ENCODE data around the gene GRIP2.

Gene GRIP2

GRCh38 chr3:14507305-14507741 is 32.8 kb downstream of the GRIP2 start:
- no peak for TF ChIP-seq CTCF (IDR thresholded peaks at IDR 0.05)
- H3K27ac Mint-ChIP-seq, result no peak overlapping the region
- peaks cover 14% of the 10 kb centered on the region for H3K9me3 Mint-ChIP-seq
- H3K4me1 Mint-ChIP-seq, result peaks cover 15% of the 10 kb centered on the region
- peaks cover 10% of the 10 kb centered on the region for H3K36me3 Mint-ChIP-seq (ENCODE audit: low read depth)
- H3K27me3 Mint-ChIP-seq (ENCODE audit: low read depth, poor library complexity), result peaks cover 24% of the 10 kb centered on the region
- no peak for DNase-seq
- H3K4me3 Mint-ChIP-seq, result no peak overlapping the region

- peaks cover 20% of the 10 kb centered on the region for H3K9me3 Mint-ChIP-seq
- DNase-seq, result no peak
Measured at GRCh38 chr3:14506626-14507304, 33.4 kb downstream of the GRIP2 start.

GRCh38 chr3:14505803-14506500 is 34.2 kb downstream of the GRIP2 start:
- H3K4me3 Mint-ChIP-seq, result no peak overlapping the region
- peaks cover 9% of the 10 kb centered on the region for H3K4me1 Mint-ChIP-seq
- H3K27ac Mint-ChIP-seq, result no peak overlapping the region
- no peak for DNase-seq
- peaks cover 21% of the 10 kb centered on the region for H3K27me3 Mint-ChIP-seq (ENCODE audit: low read depth, poor library complexity)
- no peak for TF ChIP-seq CTCF (IDR thresholded peaks at IDR 0.05)
- peaks cover 12% of the 10 kb centered on the region for H3K36me3 Mint-ChIP-seq (ENCODE audit: low read depth)
- H3K9me3 Mint-ChIP-seq, result peaks cover 28% of the 10 kb centered on the region

More at GRCh38 chr3:14506626-14507304, 33.4 kb downstream of the GRIP2 start:
- H3K27me3 Mint-ChIP-seq (ENCODE audit: low read depth, poor library complexity), result peaks cover 22% of the 10 kb centered on the region
- H3K27ac Mint-ChIP-seq, result no peak overlapping the region
- peaks cover 10% of the 10 kb centered on the region for H3K36me3 Mint-ChIP-seq (ENCODE audit: low read depth)
- H3K4me1 Mint-ChIP-seq, result peaks cover 12% of the 10 kb centered on the region
- H3K4me3 Mint-ChIP-seq, result no peak overlapping the region
- TF ChIP-seq CTCF (IDR thresholded peaks at IDR 0.05), result no peak

GRCh38 chr3:14505001-14505802 is 34.9 kb downstream of the GRIP2 start:
- peaks cover 9% of the 10 kb centered on the region for H3K4me1 Mint-ChIP-seq
- peaks cover 16% of the 10 kb centered on the region for H3K36me3 Mint-ChIP-seq (ENCODE audit: low read depth)
- no peak for TF ChIP-seq CTCF (IDR thresholded peaks at IDR 0.05)
- H3K4me3 Mint-ChIP-seq, result no peak overlapping the region
- DNase-seq, result no peak
- peak overlapping the region; percentile 80 for H3K27ac Mint-ChIP-seq
- peaks cover 22% of the 10 kb centered on the region for H3K27me3 Mint-ChIP-seq (ENCODE audit: low read depth, poor library complexity)
- peaks cover 36% of the 10 kb centered on the region for H3K9me3 Mint-ChIP-seq

- no peak overlapping the region for H3K27ac Mint-ChIP-seq
- H3K36me3 Mint-ChIP-seq (ENCODE audit: low read depth), result peaks cover 20% of the 10 kb centered on the region
- no peak for TF ChIP-seq CTCF (IDR thresholded peaks at IDR 0.05)
- peaks cover 49% of the 10 kb centered on the region for H3K9me3 Mint-ChIP-seq
- H3K27me3 Mint-ChIP-seq (ENCODE audit: low read depth, poor library complexity), result peaks cover 25% of the 10 kb centered on the region
- DNase-seq, result no peak
- H3K4me1 Mint-ChIP-seq, result no peaks in the 10 kb centered on the region
- H3K4me3 Mint-ChIP-seq, result no peak overlapping the region
Measured at GRCh38 chr3:14503706-14504065, 36.5 kb downstream of the GRIP2 start.
